H1 (cell line): ENCODE results near the gene GSE1. TPM values are rescaled to one million over a fixed set of nuclear protein-coding genes. Genes with fewer than 3 reads are reported as not detected.

Source experiments
- CTCF ChIA-PET: fragments of 300-600 bp; sonication (Branson Sonifier 250); formaldehyde crosslinking; loops from one replicate; lab custom pipeline; 2021; ENCODE audit not compliant: partially characterized antibody; lab: Charles Lee
- POLR2A ChIA-PET: fragments of 300-600 bp; sonication (Branson Sonifier 250); formaldehyde crosslinking; loops from one replicate; lab custom pipeline; 2021; ENCODE audit warnings: inconsistent platforms; ENCODE audit not compliant: partially characterized antibody; lab: Charles Lee
- DNase-seq, 2 experiments: peaks; one replicate each; pipeline versions ENCODE4 v3.0.0 to v3.0.0-alpha.2; 2010 to 2022; ENCODE audit warnings: low spot score in 2 of 2, low read depth in 1 of 2, mixed read lengths in 1 of 2
- FAIRE-seq: peaks from 2 replicates; lab custom pipeline; 2011; peaks lifted over from hg19 to GRCh38; lab: Jason Lieb, UNC
- H2AFZ ChIP-seq: 2 replicates; pipeline ENCODE4 v1.8.1; 2012; ENCODE audit warnings: low read length, inconsistent platforms
- H2AK5ac ChIP-seq: 2 replicates; pipeline ENCODE4 v1.6.1; 2013; ENCODE audit warnings: low read depth, low read length
- H2BK120ac ChIP-seq: replicated peaks from 2 replicates; pipeline ENCODE3; 2013; ENCODE audit warnings: low read depth, low read length, inconsistent platforms
- H2BK12ac ChIP-seq: 2 replicates; pipeline ENCODE4 v1.6.1; 2013; ENCODE audit warnings: low read depth, low read length
- H2BK15ac ChIP-seq: 2 replicates; pipeline ENCODE4 v1.6.1; 2013; ENCODE audit warnings: low read length
- H2BK20ac ChIP-seq: 2 replicates; pipeline ENCODE4 v1.6.1; 2013; ENCODE audit warnings: low read length
- H2BK5ac ChIP-seq: 2 replicates; pipeline ENCODE4 v1.6.1; 2013; ENCODE audit warnings: low read depth, low read length
- H3K14ac ChIP-seq: 2 replicates; pipeline ENCODE4 v1.6.1; 2013; ENCODE audit warnings: inconsistent platforms; ENCODE audit not compliant: insufficient read length
- H3K18ac ChIP-seq: 2 replicates; pipeline ENCODE4 v1.6.1; 2013; ENCODE audit warnings: low read length; ENCODE audit errors: extremely low read depth
- H3K23ac ChIP-seq: 2 replicates; pipeline ENCODE4 v1.6.1; 2013; ENCODE audit warnings: inconsistent platforms; ENCODE audit not compliant: insufficient read length
- H3K23me2 ChIP-seq: 2 replicates; pipeline ENCODE4 v1.6.1; 2013; ENCODE audit warnings: low read depth, low read length
- H3K27ac ChIP-seq: 2 replicates; pipeline ENCODE4 v1.6.1; 2011; ENCODE audit warnings: low read depth, low read length, inconsistent platforms
- H3K27me3 ChIP-seq, 4 experiments: replicated peaks in 1 of 4; 1 replicate in 1 of 4; 2 replicates in 3 of 4; pipeline versions ENCODE4 v1.6.1 to v1.8.1; 2011 to 2013; ENCODE audit warnings: low read length in 3 of 4, mild to moderate bottlenecking in 3 of 4, inconsistent platforms in 2 of 4, mixed read lengths in 2 of 4, moderate library complexity in 1 of 4; ENCODE audit not compliant: control insufficient read depth in 3 of 4, insufficient read depth in 3 of 4; ENCODE audit errors: extremely low read depth in 1 of 4
- H3K36me3 ChIP-seq, 4 experiments: 2 replicates each; pipeline versions ENCODE4 v1.6.1 to v1.8.1; 2011 to 2013; ENCODE audit warnings: mild to moderate bottlenecking in 4 of 4, low read length in 3 of 4, moderate library complexity in 2 of 4, control low read depth in 1 of 4, inconsistent platforms in 1 of 4; ENCODE audit not compliant: insufficient read depth in 4 of 4, control insufficient read depth in 2 of 4
- H3K4ac ChIP-seq: replicated peaks from 2 replicates; pipeline ENCODE3; 2013; ENCODE audit warnings: low read length, low read depth, mixed read lengths, inconsistent platforms; ENCODE audit not compliant: insufficient read length
- H3K4me1 ChIP-seq, 4 experiments: replicated peaks in 1 of 4; 1 replicate in 1 of 4; 2 replicates in 3 of 4; pipeline versions ENCODE4 v1.6.1 to v1.8.1; 2011 to 2013; ENCODE audit warnings: low read length in 3 of 4, inconsistent platforms in 2 of 4, mixed read lengths in 1 of 4; ENCODE audit not compliant: insufficient read depth in 4 of 4, control insufficient read depth in 3 of 4
- H3K4me2 ChIP-seq, 2 experiments: 2 replicates each; pipeline versions ENCODE4 v1.6.1 to v1.8.1; 2011 to 2013; ENCODE audit warnings: low read depth in 2 of 2, low read length in 2 of 2, control low read depth in 1 of 2, inconsistent platforms in 1 of 2, mild to moderate bottlenecking in 1 of 2; ENCODE audit not compliant: insufficient read depth in 1 of 2
- H3K4me3 ChIP-seq, 4 experiments: fragments of 200-600, 300-600 bp in 1 of 4; sonication (generic), shearing (Covaris generic), sonication (Bioruptor Twin) in 1 of 4; 2 replicates each; pipeline versions ENCODE4 v1.5.1 to v1.8.1; 2011 to 2016; ENCODE audit warnings: low read length in 4 of 4, low read depth in 3 of 4, control low read depth in 2 of 4, inconsistent platforms in 2 of 4, mild to moderate bottlenecking in 2 of 4, mixed read lengths in 1 of 4, moderate library complexity in 1 of 4; ENCODE audit not compliant: insufficient read depth in 2 of 4; ENCODE audit errors: extremely low read depth in 1 of 4
- H3K56ac ChIP-seq: replicated peaks from 2 replicates; pipeline ENCODE3; 2013; ENCODE audit warnings: low read depth, mild to moderate bottlenecking, mixed read lengths, low read length, inconsistent platforms; ENCODE audit not compliant: insufficient read length
- H3K79me1 ChIP-seq: 2 replicates; pipeline ENCODE4 v1.6.1; 2013; ENCODE audit warnings: low read depth, low read length, control low read depth
- H3K79me2 ChIP-seq, 2 experiments: 2 replicates each; pipeline versions ENCODE4 v1.6.1 to v1.8.1; 2012 to 2013; ENCODE audit warnings: low read length in 2 of 2, mild to moderate bottlenecking in 2 of 2, inconsistent platforms in 1 of 2; ENCODE audit not compliant: insufficient read depth in 2 of 2, control insufficient read depth in 1 of 2
- H3K9ac ChIP-seq, 4 experiments: replicated peaks in 1 of 4; 1 replicate in 1 of 4; 2 replicates in 3 of 4; pipeline versions ENCODE4 v1.6.1 to v1.8.1; 2011 to 2013; ENCODE audit warnings: low read depth in 3 of 4, low read length in 3 of 4, control low read depth in 2 of 4, mild to moderate bottlenecking in 2 of 4, moderate library complexity in 2 of 4, inconsistent platforms in 1 of 4; ENCODE audit errors: extremely low read depth in 1 of 4
- H3K9me3 ChIP-seq, 2 experiments: 2 replicates each; pipeline versions ENCODE4 v1.6.1 to v1.8.1; 2012 to 2013; ENCODE audit warnings: mild to moderate bottlenecking in 2 of 2, moderate library complexity in 2 of 2, control low read depth in 1 of 2, inconsistent platforms in 1 of 2, low read depth in 1 of 2, low read length in 1 of 2, mixed read lengths in 1 of 2; ENCODE audit not compliant: insufficient read depth in 2 of 2
- H4K20me1 ChIP-seq, 2 experiments: replicated peaks in 1 of 2; 2 replicates each; pipeline versions ENCODE3 to v1.8.1; 2011 to 2013; ENCODE audit warnings: inconsistent platforms in 2 of 2, low read length in 2 of 2, mild to moderate bottlenecking in 1 of 2; ENCODE audit not compliant: insufficient read depth in 2 of 2, control insufficient read depth in 1 of 2
- H4K5ac ChIP-seq: 2 replicates; pipeline ENCODE4 v1.6.1; 2013; ENCODE audit warnings: low read length, low read depth, mixed read lengths, inconsistent platforms; ENCODE audit not compliant: insufficient read length
- H4K8ac ChIP-seq: 2 replicates; pipeline ENCODE4 v1.8.0; 2013; ENCODE audit warnings: mild to moderate bottlenecking, moderate library complexity, low read length, inconsistent platforms; ENCODE audit not compliant: insufficient read depth; ENCODE audit errors: extremely low read depth
- H4K91ac ChIP-seq: replicated peaks from 2 replicates; pipeline ENCODE3; 2013; ENCODE audit warnings: low read length, mixed read lengths, inconsistent platforms; ENCODE audit not compliant: insufficient read length
- CHD2 ChIP-seq: IDR thresholded peaks from 2 replicates; pipeline ENCODE4 v1.6.1; 2012; ENCODE audit warnings: low read length, improper control_type of control experiment
- JUN ChIP-seq: IDR thresholded peaks from 2 replicates; pipeline ENCODE4 v1.6.1; 2011; ENCODE audit warnings: low read depth, mild to moderate bottlenecking, improper control_type of control experiment, low read length
- PHF8 ChIP-seq: fragments of 200-600 bp; sonication (generic); conservative IDR thresholded peaks from 2 replicates; pipeline ENCODE4 v1.7.1; 2012; ENCODE audit warnings: low read depth, mild to moderate bottlenecking, inconsistent platforms, low read length, moderate library complexity
- POLR2A ChIP-seq, 2 experiments: IDR thresholded peaks; 1 replicate in 1 of 2; 2 replicates in 1 of 2; pipeline ENCODE4 v1.6.1; 2011; ENCODE audit warnings: low read depth in 2 of 2, low read length in 2 of 2, mild to moderate bottlenecking in 2 of 2; ENCODE audit errors: control extremely low read depth in 1 of 2
- TAF7 ChIP-seq: optimal IDR thresholded peaks from 2 replicates; pipeline ENCODE3; 2011; ENCODE audit warnings: low read depth, mild to moderate bottlenecking, inconsistent platforms, low read length, moderate library complexity, borderline replicate concordance
- TCF12 ChIP-seq: IDR thresholded peaks from 2 replicates; pipeline ENCODE4 v1.6.1; 2011; ENCODE audit warnings: low read depth, mild to moderate bottlenecking, low read length
- WGBS, 2 experiments: shearing (Covaris generic) in 1 of 2; methylation state at CpG; one replicate each; pipeline versions ENCODE4 v1.1.6 to v1.1.7; 2013 to 2015; ENCODE audit warnings: low lambda C conversion rate in 2 of 2, mixed read lengths in 2 of 2, inconsistent platforms in 1 of 2, low coverage in 1 of 2, missing lambda C conversion rate in 1 of 2; ENCODE audit not compliant: insufficient replicate concordance in 2 of 2, insufficient coverage in 1 of 2, insufficient read length in 1 of 2; ENCODE audit errors: extremely low coverage in 1 of 2, missing lambda C conversion rate in 1 of 2; 5-methylcytosine and 5-hydroxymethylcytosine counted together
- polyA plus RNA-seq, 7 experiments: library from polyadenylated mRNA; depleted of rRNA in 3 of 7; stranded (reverse) in 5 of 7; unstranded in 2 of 7; fragments of >200 nt in 5 of 7; fragments of 200-250 nt in 2 of 7; gene quantifications; 1 replicate in 5 of 7; 2 replicates in 1 of 7; 4 replicates in 1 of 7; pipeline versions ENCODE4 v1.2.1 to v1.2.3, GENCODE V29; 2011 to 2013; ENCODE audit warnings: missing spikeins in 2 of 7, mixed read lengths in 2 of 7
- total RNA-seq: library from RNA; stranded (reverse); fragmentation: NEBNext Ultra II Directional; extraction: Animal tissue kit (Norgen Biotek cat#: 25700); gene quantifications from 2 replicates; pipeline ENCODE4 v1.2.1, GENCODE V29; 2021
- TF ChIP-seq, protein P1 (sequence below): IDR thresholded peaks from 2 replicates; pipeline ENCODE4 v1.6.1; 2011; ENCODE audit warnings: low read length, improper control_type of control experiment

The GSE1 gene
- total and polyA plus RNA-seq, 2 of the 8 experiments (the other 6 are each of a cell fraction or from before 2014, with no cell fraction given): 26.0 to 65.6 TPM

DNA sequence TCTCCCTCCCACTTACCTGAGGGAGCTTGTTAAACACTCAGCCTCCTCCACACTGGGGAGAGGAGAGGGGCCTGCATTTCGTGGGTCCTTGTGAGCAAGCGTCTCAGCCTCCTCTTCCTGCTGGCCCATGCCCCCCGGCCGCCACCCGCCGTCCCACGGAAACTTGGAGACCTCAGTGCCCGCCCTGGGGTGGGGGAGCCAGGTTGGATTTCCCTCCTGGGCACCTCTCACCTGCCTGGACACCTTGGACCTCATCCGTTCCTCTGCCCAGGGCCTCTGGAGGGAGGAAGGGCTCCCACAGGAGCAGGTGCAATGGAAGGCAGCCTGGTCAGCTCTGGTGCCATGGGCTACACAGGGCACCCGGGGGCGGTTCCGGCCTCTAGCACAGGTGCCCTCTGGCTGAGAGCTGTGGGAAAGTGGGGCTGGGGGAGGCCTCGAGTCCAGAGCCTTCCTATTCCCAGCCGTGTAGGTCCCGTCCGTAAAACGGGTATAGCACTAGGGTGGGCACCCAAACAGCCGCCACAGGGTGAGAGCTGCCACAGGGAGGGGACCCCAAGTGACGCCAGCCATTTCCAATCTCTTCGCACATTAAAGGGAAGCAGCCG lies 11.0 kb downstream of the GSE1 start:
- Histone ChIP-seq H3K14ac (no peak overlapping the region), H3K27me3 (no peaks in the 10 kb centered on the region; a peak in 1 of 7 replicates), H3K4ac (no peak overlapping the region), H2BK15ac (no peak overlapping the region), H2BK20ac (no peak overlapping the region), H3K27ac (no peak overlapping the region), H2BK5ac (no peak overlapping the region), H4K5ac (no peak overlapping the region), H3K4me2 (no peak overlapping the region), H2AK5ac (no peak overlapping the region), H3K9me3 (peaks cover under 1% of the 10 kb centered on the region in 2 experiments; a peak in 1 of 4 replicates), H3K56ac (no peak overlapping the region), H3K36me3 (no peaks in the 10 kb centered on the region; a peak in 3 of 8 replicates), H2BK120ac (no peak overlapping the region), H3K9ac (no peak overlapping the region), H4K8ac (peak overlapping the region; percentile 72; the same call in 1 of the 2 replicates), H3K18ac (no peak overlapping the region), H3K23me2 (no peaks in the 10 kb centered on the region), H2BK12ac (no peak overlapping the region), H4K91ac (no peak overlapping the region), H3K23ac (no peak overlapping the region), H3K79me2 (peaks cover 37 to 100% of the 10 kb centered on the region in 2 experiments), H3K4me1 (peaks cover 0 to 25% (median 16%) of the 10 kb centered on the region in 4 experiments; a peak in 6 of 7 replicates), H4K20me1 (peaks cover 72 to 74% of the 10 kb centered on the region in 2 experiments), H3K79me1 (peaks cover 25% of the 10 kb centered on the region), H2AFZ (no peak overlapping the region), H3K4me3 (no peak overlapping the region)
- no peak for DNase-seq
- ChIA-PET CTCF (interaction anchor here (0.7 to 7.2 kb wide), 9 partner anchors 7 to 193 kb away, joined by 3 to 93 read pairs (median 3); no protein-coding TSS in a partner anchor), POLR2A (interaction anchor here (1.0 to 3.7 kb wide), 4 partner anchors 9 to 19 kb away, joined by 3 to 19 read pairs (median 4); partner anchors contain the start of gene GSE1)
- 89% methylated on average over 16 of the region's 21 CpGs; no CpG with 5 or more reads in 1 of the 2 experiments for WGBS, 2 experiments
- FAIRE-seq: no peak
- TF ChIP-seq PHF8: no peak
- TF ChIP-seq, protein P1, sequence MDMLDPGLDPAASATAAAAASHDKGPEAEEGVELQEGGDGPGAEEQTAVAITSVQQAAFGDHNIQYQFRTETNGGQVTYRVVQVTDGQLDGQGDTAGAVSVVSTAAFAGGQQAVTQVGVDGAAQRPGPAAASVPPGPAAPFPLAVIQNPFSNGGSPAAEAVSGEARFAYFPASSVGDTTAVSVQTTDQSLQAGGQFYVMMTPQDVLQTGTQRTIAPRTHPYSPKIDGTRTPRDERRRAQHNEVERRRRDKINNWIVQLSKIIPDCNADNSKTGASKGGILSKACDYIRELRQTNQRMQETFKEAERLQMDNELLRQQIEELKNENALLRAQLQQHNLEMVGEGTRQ: no peak
- TF ChIP-seq CHD2: no peak
- TF ChIP-seq TCF12: no peak
- TF ChIP-seq POLR2A (IDR thresholded peaks at IDR 0.05; ENCODE audit: control extremely low read depth in 1 of 2, low read depth in 2 of 2, low read length in 2 of 2): no peak
- no peak for TF ChIP-seq TAF7
- no peak for TF ChIP-seq JUN
